ENCODE data around the gene CFD. TPM values are rescaled to one million over a fixed set of nuclear protein-coding genes. Genes with fewer than 3 reads are reported as not detected.

Gene CFD
- 100 to 1,000 TPM in 2 of 3 donors, 10 to 100 TPM in 1; 43.1 to 209 (median 110) TPM for total RNA-seq
- long read RNA-seq, donor 1, transcript CFD-201 (5 exons, 1,201 nt), result major isoform, 308 of 345 reads
- long read RNA-seq, donor 1, partial matches to known transcripts, result 33 of 345 reads
- long read RNA-seq, donor 1, other reads (novel, unspliced or antisense), result 2 of 345 reads
- long read RNA-seq, donor 2, transcript CFD-201 (5 exons, 1,201 nt), result major isoform, 244 of 254 reads
- long read RNA-seq, donor 2, partial matches to known transcripts, result 5 of 254 reads
- long read RNA-seq, donor 2, other reads (novel, unspliced or antisense), result 1 of 254 reads

GRCh38 chr19:858868-859843 is at the start of gene CFD:
TSS of gene CFD (plus strand) at chr19:859664. CDS start at chr19:859690, 26 bp downstream.
- no peaks in the 10 kb centered on the region for H3K36me3 ChIP-seq (ENCODE audit: low read depth)
- ATAC-seq (peak; percentile 4), DNase-seq (peak; percentile 52 to 76 (median 69))
- H3K9me3 ChIP-seq, result no peaks in the 10 kb centered on the region
- peaks cover 10% of the 10 kb centered on the region for H3K4me1 ChIP-seq (ENCODE audit: low read depth)
- no peak for TF ChIP-seq CTCF (IDR thresholded peaks at IDR 0.05)
- intact Hi-C loops (cut with DNase I, micrococcal nuclease), result loop anchor here in 1 of 2 donors (10.0 kb wide), 1 partner anchor 126 kb away; the partner anchor contains the start of gene WDR18
- H3K4me3 ChIP-seq, result no peak within 1 kb of the TSS

GRCh38 chr19:810077-810855 is 49.2 kb upstream of the CFD start:
- no peak for DNase-seq

GRCh38 chr19:810883-811489 is 48.5 kb upstream of the CFD start:
- H3K9me3 ChIP-seq, result no peaks in the 10 kb centered on the region
- intact Hi-C loops (cut with DNase I, micrococcal nuclease), result no loop called here
- no peak overlapping the region for H3K4me3 ChIP-seq
- H3K36me3 ChIP-seq (ENCODE audit: low read depth), result peaks cover 45% of the 10 kb centered on the region
- ATAC-seq, result no peak
- no peak for TF ChIP-seq CTCF (IDR thresholded peaks at IDR 0.05)
- no peak for DNase-seq
- H3K4me1 ChIP-seq (ENCODE audit: low read depth), result no peaks in the 10 kb centered on the region

More at GRCh38 chr19:810077-810855, 49.2 kb upstream of the CFD start:
- Histone ChIP-seq H3K36me3 (ENCODE audit: low read depth) (peaks cover 51% of the 10 kb centered on the region), H3K4me1 (ENCODE audit: low read depth) (no peaks in the 10 kb centered on the region), H3K9me3 (no peaks in the 10 kb centered on the region), H3K4me3 (no peak overlapping the region)
- no peak for ATAC-seq
- intact Hi-C loops (cut with DNase I, micrococcal nuclease), result no loop called here
- no peak for TF ChIP-seq CTCF (IDR thresholded peaks at IDR 0.05)

- H3K4me3 ChIP-seq, result no peak overlapping the region
- intact Hi-C loops (cut with DNase I, micrococcal nuclease), result no loop called here
- DNase-seq (no peak), ATAC-seq (no peak)
- no peaks in the 10 kb centered on the region for H3K4me1 ChIP-seq (ENCODE audit: low read depth)
- TF ChIP-seq CTCF (IDR thresholded peaks at IDR 0.05), result no peak
- no peaks in the 10 kb centered on the region for H3K9me3 ChIP-seq
- H3K36me3 ChIP-seq (ENCODE audit: low read depth), result peaks cover 39% of the 10 kb centered on the region
Observed at GRCh38 chr19:811506-812048, 47.9 kb upstream of the CFD start.
